Endothelial cell of umbilical vein (primary cell): ENCODE results near the gene FBXW10B. TPM values are rescaled to one million over a fixed set of nuclear protein-coding genes. Genes with fewer than 3 reads are reported as not detected.

Experiments used
- polyA plus RNA-seq, 4 experiments: library from polyadenylated mRNA; depleted of rRNA in 3 of 4; stranded (reverse) in 3 of 4; unstranded in 1 of 4; fragments of >200 nt; gene quantifications; 2 replicates each; pipeline versions ENCODE4 v1.2.1 to v1.2.3, GENCODE V29; 2011 to 2012; ENCODE audit warnings: missing spikeins in 1 of 4
- small RNA-seq: library from RNA; depleted of rRNA; stranded (forward); fragments of <200 nt; gene quantifications from one replicate; pipeline ENCODE3, GENCODE V24; 2012; ENCODE audit warnings: low replicate concordance, low read depth; ENCODE audit not compliant: insufficient read depth, insufficient read length
- total RNA-seq: library from RNA; stranded (reverse); gene quantifications from 2 replicates; pipeline ENCODE4 v1.2.3, GENCODE V29; 2021

Gene FBXW10B
- total and polyA plus RNA-seq, 2 donors (not counting 3 experiments of a cell fraction or from before 2014, with no cell fraction given), result 1.3 to 2.5 TPM

Small RNA genes within 50 kb of the gene (small RNA-seq; reads per million reads assigned to genes)
- gene AC005838.1, result not detected
- gene RF00090, result not detected

Other genes starting within 250 kb of the FBXW10B start
- 11.6 and 13.6 TPM in 2 replicates for gene CDRT4, start 152.1 kb downstream of the FBXW10B start, total RNA-seq
- 11.5 and 14.3 TPM in 2 replicates for gene CDRT4, start 152.1 kb downstream of the FBXW10B start, polyA plus RNA-seq
- gene TVP23C, start 56.2 kb downstream of the FBXW10B start, total RNA-seq, result 28.7 and 36.3 TPM in 2 replicates
- 5.2 and 6.4 TPM in 2 replicates for gene TVP23C, start 56.2 kb downstream of the FBXW10B start, polyA plus RNA-seq
- 45.5 and 50.3 TPM in 2 replicates for gene TRIM16, start 64.6 kb upstream of the FBXW10B start, total RNA-seq
- 41.2 and 41.7 TPM in 2 replicates for gene TRIM16, start 64.6 kb upstream of the FBXW10B start, polyA plus RNA-seq
- 37.4 and 46.5 TPM in 2 replicates for gene ZNF286A, start 80.0 kb upstream of the FBXW10B start, total RNA-seq
- gene ZNF286A, start 80.0 kb upstream of the FBXW10B start, polyA plus RNA-seq, result 8.6 and 11.7 TPM in 2 replicates
- not detected in 2 replicates for gene TBC1D26, start 112.6 kb upstream of the FBXW10B start, total RNA-seq
- gene TBC1D26, start 112.6 kb upstream of the FBXW10B start, polyA plus RNA-seq, result 0.11 TPM in 1 of 2 replicates, not detected in the other